HEK293 (cell line): ENCODE measurements around the gene ASIP.

ENCODE experiments used
- CTCF ChIA-PET: fragments of 350-600 bp; formaldehyde crosslinking; extraction: SDS; loops from one replicate; lab custom pipeline; 2021; ENCODE audit warnings: antibody characterized with exemption; lab: Yijun Ruan, JAX
- POLR2A ChIA-PET: fragments of 300-600 bp; formaldehyde crosslinking; extraction: SDS; loops from one replicate; lab custom pipeline; 2020; ENCODE audit warnings: antibody characterized with exemption, inconsistent platforms; lab: Yijun Ruan, JAX
- H3K27ac ChIP-seq: fragments of 200-500 bp; sonication (Bioruptor generic); 2 replicates; pipeline ENCODE4 v1.5.1; 2014; ENCODE audit warnings: low read depth, low read length, control low read depth, inconsistent platforms; ENCODE audit errors: extremely low read depth
- H3K36me3 ChIP-seq, 2 experiments: fragments of 200-500 bp in 1 of 2; sonication (Bioruptor generic) in 1 of 2; 1 replicate in 1 of 2; 2 replicates in 1 of 2; pipeline ENCODE4 v1.5.1; 2014 to 2017; ENCODE audit warnings: inconsistent platforms in 2 of 2, low read length in 2 of 2; ENCODE audit not compliant: control insufficient read depth in 2 of 2, insufficient read depth in 1 of 2
- H3K4me1 ChIP-seq: fragments of 200-500 bp; sonication (Bioruptor generic); 2 replicates; pipeline ENCODE4 v1.5.1; 2014; ENCODE audit warnings: mild to moderate bottlenecking, low read length, inconsistent platforms; ENCODE audit not compliant: control insufficient read depth, insufficient read depth
- H3K4me3 ChIP-seq: 2 replicates; pipeline ENCODE4 v1.5.1; 2011; ENCODE audit warnings: low read depth, mild to moderate bottlenecking, control low read depth, low read length, moderate library complexity
- H3K9me3 ChIP-seq: fragments of 200-500 bp; sonication (Bioruptor generic); 2 replicates; pipeline ENCODE4 v1.5.1; 2014; ENCODE audit warnings: low read depth, low read length, inconsistent platforms; ENCODE audit not compliant: control insufficient read depth, insufficient read depth
- EGR2 ChIP-seq: fragments of 450-650 bp; formaldehyde crosslinking; IDR thresholded peaks from 2 replicates; pipeline ENCODE4 v1.5.1; 2016; ENCODE audit warnings: low read depth, missing biosample characterization, missing genetic modification characterization
- GLI2 ChIP-seq: fragments of 450-650 bp; formaldehyde crosslinking; IDR thresholded peaks from 2 replicates; pipeline ENCODE4; 2017; ENCODE audit warnings: missing biosample characterization, missing genetic modification characterization, low read depth, borderline replicate concordance
- KLF17 ChIP-seq: fragments of 450-650 bp; formaldehyde crosslinking; IDR thresholded peaks from 2 replicates; pipeline ENCODE4 v1.5.1; 2016; ENCODE audit warnings: missing biosample characterization, missing genetic modification characterization
- KLF7 ChIP-seq: fragments of 450-650 bp; formaldehyde crosslinking; IDR thresholded peaks from 2 replicates; pipeline ENCODE4 v1.5.1; 2016; ENCODE audit warnings: missing biosample characterization, missing genetic modification characterization, borderline replicate concordance
- PRDM2 ChIP-seq: fragments of 450-650 bp; formaldehyde crosslinking; IDR thresholded peaks from 2 replicates; pipeline ENCODE4 v1.5.1; 2016; ENCODE audit warnings: missing biosample characterization, missing genetic modification characterization, borderline replicate concordance
- ZBTB17 ChIP-seq: fragments of 450-650 bp; formaldehyde crosslinking; IDR thresholded peaks from 2 replicates; pipeline ENCODE4 v1.5.1; 2016; ENCODE audit warnings: missing biosample characterization, missing genetic modification characterization
- ZFP3 ChIP-seq: fragments of 450-650 bp; formaldehyde crosslinking; IDR thresholded peaks from 2 replicates; pipeline ENCODE4 v1.5.1; 2016; ENCODE audit warnings: low read depth, missing biosample characterization, missing genetic modification characterization
- ZNF133 ChIP-seq: fragments of 450-650 bp; formaldehyde crosslinking; IDR thresholded peaks from 2 replicates; pipeline ENCODE4 v1.5.1; 2016; ENCODE audit warnings: missing biosample characterization, missing genetic modification characterization
- ZNF157 ChIP-seq: fragments of 450-650 bp; formaldehyde crosslinking; IDR thresholded peaks from 2 replicates; pipeline ENCODE4 v1.5.1; 2016; ENCODE audit warnings: missing biosample characterization, missing genetic modification characterization
- ZNF169 ChIP-seq: fragments of 450-650 bp; formaldehyde crosslinking; IDR thresholded peaks from 2 replicates; pipeline ENCODE4 v1.5.1; 2016; ENCODE audit warnings: missing biosample characterization, missing genetic modification characterization
- ZNF18 ChIP-seq: fragments of 450-650 bp; formaldehyde crosslinking; IDR thresholded peaks from 2 replicates; pipeline ENCODE4 v1.5.1; 2016; ENCODE audit warnings: missing biosample characterization, missing genetic modification characterization
- ZNF354C ChIP-seq: fragments of 450-650 bp; formaldehyde crosslinking; IDR thresholded peaks from 2 replicates; pipeline ENCODE4 v1.5.1; 2016; ENCODE audit warnings: missing biosample characterization, missing genetic modification characterization, low read depth, borderline replicate concordance
- ZNF48 ChIP-seq: fragments of 450-650 bp; formaldehyde crosslinking; IDR thresholded peaks from 2 replicates; pipeline ENCODE4 v1.5.1; 2016; ENCODE audit warnings: missing biosample characterization, missing genetic modification characterization
- ZNF548 ChIP-seq: fragments of 450-650 bp; formaldehyde crosslinking; IDR thresholded peaks from 2 replicates; pipeline ENCODE4 v1.5.1; 2016; ENCODE audit warnings: missing biosample characterization, missing genetic modification characterization
- ZNF555 ChIP-seq: fragments of 450-650 bp; formaldehyde crosslinking; conservative IDR thresholded peaks from 2 replicates; pipeline ENCODE4 v1.5.1; 2017; ENCODE audit warnings: missing biosample characterization, mild to moderate bottlenecking, missing genetic modification characterization, inconsistent platforms
- ZNF621 ChIP-seq: fragments of 450-650 bp; formaldehyde crosslinking; IDR thresholded peaks from 2 replicates; pipeline ENCODE4 v1.5.1; 2017; ENCODE audit warnings: missing biosample characterization, missing genetic modification characterization
- ZNF629 ChIP-seq: fragments of 450-650 bp; formaldehyde crosslinking; IDR thresholded peaks from 2 replicates; pipeline ENCODE4 v1.5.1; 2017; ENCODE audit warnings: missing biosample characterization, missing genetic modification characterization
- ZNF639 ChIP-seq: fragments of 450-650 bp; formaldehyde crosslinking; IDR thresholded peaks from 2 replicates; pipeline ENCODE4 v1.5.1; 2016; ENCODE audit warnings: missing biosample characterization, missing genetic modification characterization
- ZNF645 ChIP-seq: fragments of 450-650 bp; formaldehyde crosslinking; IDR thresholded peaks from 2 replicates; pipeline ENCODE4; 2016; ENCODE audit warnings: missing biosample characterization, missing genetic modification characterization
- ZNF768 ChIP-seq: fragments of 450-650 bp; formaldehyde crosslinking; IDR thresholded peaks from 2 replicates; pipeline ENCODE4 v1.5.1; 2018; ENCODE audit warnings: missing biosample characterization, mild to moderate bottlenecking, missing genetic modification characterization
- ZSCAN30 ChIP-seq: fragments of 450-650 bp; IDR thresholded peaks from 2 replicates; pipeline ENCODE4 v1.5.1; 2018; ENCODE audit warnings: missing biosample characterization, mild to moderate bottlenecking, missing genetic modification characterization, moderate library complexity

Gene ASIP

GRCh38 chr20:34249291-34249690, 8.1 kb downstream of the ASIP start:
- TF ChIP-seq ZNF18 (tag by site-specific recombination) (no peak), ZNF169 (tag by site-specific recombination) (no peak), GLI2 (tag by site-specific recombination) (no peak), KLF17 (tag by site-specific recombination) (no peak), ZNF639 (tag by site-specific recombination) (no peak), ZNF621 (tag by site-specific recombination) (no peak), ZSCAN30 (tag by site-specific recombination) (no peak), ZNF133 (tag by site-specific recombination) (no peak), KLF7 (tag by site-specific recombination) (no peak), ZNF555 (tag by site-specific recombination) (no peak)
- Histone ChIP-seq H3K4me1 (no peaks in the 10 kb centered on the region), H3K27ac (no peak overlapping the region), H3K4me3 (no peak overlapping the region), H3K9me3 (no peaks in the 10 kb centered on the region), H3K36me3 (no peaks in the 10 kb centered on the region)
- CTCF ChIA-PET: interaction anchor here (0.5 to 0.7 kb wide), 4 partner anchors 24 to 986 kb away, joined by 3 to 4 read pairs (median 3); no protein-coding TSS in a partner anchor
- POLR2A ChIA-PET: interaction anchor here (0.6 kb wide), 1 partner anchor 395 kb away, joined by 4 read pairs; no protein-coding TSS in a partner anchor

GRCh38 chr20:34250005-34250404, 8.8 kb downstream of the ASIP start:
- Histone ChIP-seq H3K9me3 (no peaks in the 10 kb centered on the region), H3K27ac (no peak overlapping the region), H3K4me1 (no peaks in the 10 kb centered on the region), H3K4me3 (no peak overlapping the region), H3K36me3 (no peaks in the 10 kb centered on the region)
- CTCF ChIA-PET: interaction anchor here (0.5 to 0.7 kb wide), 2 partner anchors 11 to 25 kb away, joined by 3 to 4 read pairs; no protein-coding TSS in a partner anchor
- TF ChIP-seq ZBTB17 (tag by site-specific recombination) (no peak), ZNF48 (tag by site-specific recombination) (no peak), ZFP3 (no peak)
- POLR2A ChIA-PET: interaction anchor here (0.6 kb wide), 1 partner anchor 395 kb away, joined by 4 read pairs; no protein-coding TSS in a partner anchor

- ChIA-PET POLR2A (no interaction called here), CTCF (no interaction called here)
- H3K4me3 ChIP-seq: no peak overlapping the region
- H3K36me3 ChIP-seq: no peaks in the 10 kb centered on the region; a peak in 1 of 3 replicates
- no peaks in the 10 kb centered on the region for H3K9me3 ChIP-seq
- no peak overlapping the region for H3K27ac ChIP-seq
- no peaks in the 10 kb centered on the region for H3K4me1 ChIP-seq
- TF ChIP-seq ZNF629 (tag by site-specific recombination) (no peak), EGR2 (tag by site-specific recombination) (no peak), ZNF157 (no peak), ZNF768 (tag by site-specific recombination) (no peak), ZNF621 (tag by site-specific recombination) (no peak), PRDM2 (tag by site-specific recombination) (no peak), ZNF645 (tag by site-specific recombination) (no peak), ZNF548 (tag by site-specific recombination) (no peak), ZNF354C (tag by site-specific recombination) (no peak)
Observed at GRCh38 chr20:34251619-34252018, 10.4 kb downstream of the ASIP start.
